Renal cortical epithelial cell (primary cell): ENCODE measurements around the gene LMAN1. TPM values are rescaled to one million over a fixed set of nuclear protein-coding genes. Genes with fewer than 3 reads are reported as not detected.

Source experiments
- DNase-seq: peaks from one replicate; pipeline ENCODE4 v3.0.0-alpha.2; 2011; ENCODE audit warnings: low read depth
- total RNA-seq: library from RNA; depleted of rRNA; stranded (reverse); fragments of >200 nt; gene quantifications from 2 replicates; pipeline ENCODE4 v1.2.3, GENCODE V29; 2014

Gene LMAN1
- total RNA-seq, 1 donor from 2014 or later: 131 TPM

GRCh38 chr18:59303656-59304195 is 55.3 kb downstream of the LMAN1 start:
- DNase-seq: no peak

GRCh38 chr18:59303006-59303405 is 56.1 kb downstream of the LMAN1 start:
- DNase-seq: no peak

GRCh38 chr18:59301929-59302328 is 57.1 kb downstream of the LMAN1 start:
- DNase-seq: no peak

GRCh38 chr18:59300676-59301285 is 58.3 kb downstream of the LMAN1 start:
- DNase-seq: peak; percentile 41

GRCh38 chr18:59298871-59299270 is 60.2 kb downstream of the LMAN1 start:
- DNase-seq: no peak

GRCh38 chr18:59293317-59293716 is 65.7 kb downstream of the LMAN1 start:
- DNase-seq: no peak

GRCh38 chr18:59286341-59286740 is 72.7 kb downstream of the LMAN1 start:
- DNase-seq: no peak

GRCh38 chr18:59282341-59282740 is 76.7 kb downstream of the LMAN1 start:
- no peak for DNase-seq

- no peak for DNase-seq
Observed at GRCh38 chr18:59279722-59280121, 79.3 kb downstream of the LMAN1 start.

GRCh38 chr18:59279193-59279592 is 79.9 kb downstream of the LMAN1 start:
- no peak for DNase-seq

- no peak for DNase-seq
Observed at GRCh38 chr18:59278793-59279192, 80.3 kb downstream of the LMAN1 start.

Other genes starting within 250 kb of the LMAN1 start
- gene SEC11C, start 219.4 kb downstream of the LMAN1 start, total RNA-seq: 20.9 and 36.5 TPM in 2 replicates
- not detected in 2 replicates for gene GRP, start 139.1 kb downstream of the LMAN1 start, total RNA-seq
- not detected in 2 replicates for gene RAX, start 85.8 kb downstream of the LMAN1 start, total RNA-seq
- not detected in 2 replicates for gene CPLX4, start 40.6 kb downstream of the LMAN1 start, total RNA-seq